ELR (cell line): ENCODE results near the gene POMT2.
"Not testable (repeated sequence)": the region's sequence is repeated elsewhere in the genome, so short reads cannot be mapped to it uniquely, and the experiment has no call there.

Source experiments
- DNase-seq: peaks from one replicate; pipeline ENCODE4 v3.0.0-alpha.2; 2015; ENCODE audit warnings: low read depth

Gene POMT2

DNA sequence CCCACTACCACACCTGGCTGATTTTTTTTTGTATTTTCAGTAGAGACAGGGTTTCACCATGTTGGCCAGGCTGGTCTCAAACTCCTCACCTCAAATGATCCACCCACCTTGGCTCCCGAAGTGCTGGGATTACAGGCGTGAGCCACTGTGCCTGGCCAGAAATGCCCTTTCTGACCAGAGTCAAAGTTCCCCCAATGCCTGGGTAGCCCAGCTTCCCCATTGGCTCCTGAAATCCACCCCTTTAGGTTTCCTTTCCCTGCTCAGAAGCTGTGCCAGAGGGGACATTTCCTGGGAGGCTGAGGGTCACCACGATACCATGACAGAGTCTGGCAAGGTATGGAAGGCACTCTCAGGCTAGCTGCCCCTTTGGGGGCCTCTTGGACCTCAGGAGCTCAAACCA, 3.6 kb upstream of the POMT2 start:
- no peak for DNase-seq

DNA sequence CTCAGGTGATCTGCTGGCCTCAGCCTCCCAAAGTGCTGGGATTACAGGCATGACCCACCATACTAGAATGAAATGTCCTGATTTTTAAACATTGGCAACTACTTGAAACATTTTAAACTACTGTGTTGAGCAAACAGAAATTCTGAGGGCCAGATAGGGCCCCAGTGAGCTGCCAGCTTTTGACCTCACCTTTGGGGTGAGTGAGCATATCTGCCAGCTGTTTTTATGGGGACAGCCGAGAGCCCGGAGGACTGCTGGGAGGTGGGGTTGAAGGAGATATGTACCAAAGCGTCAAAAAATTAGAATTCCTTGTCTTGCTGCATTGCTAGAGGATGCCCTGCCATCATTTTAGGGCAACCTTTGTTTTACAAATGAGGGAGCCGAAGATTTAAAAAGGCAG, 2.9 kb upstream of the POMT2 start:
- DNase-seq = no peak

DNA sequence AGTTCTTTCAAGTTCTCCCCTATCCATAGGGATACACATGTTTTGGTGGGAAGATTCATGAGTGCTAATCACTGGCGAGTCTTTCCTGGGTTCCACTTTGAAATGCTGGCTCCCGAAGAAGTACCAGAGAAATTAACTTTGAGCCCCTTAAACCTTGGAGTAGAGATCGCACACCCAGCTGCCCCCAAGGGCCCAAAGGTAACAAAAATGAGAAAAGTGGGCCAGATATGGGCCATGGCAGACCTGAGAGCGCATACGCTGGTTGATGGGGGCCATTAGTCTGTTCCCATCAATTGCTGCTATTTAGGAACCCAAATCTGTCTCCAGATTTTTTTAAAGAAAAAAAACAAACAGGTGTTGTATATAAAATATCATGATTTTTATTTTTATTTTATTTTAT, 2.3 kb upstream of the POMT2 start:
- no peak for DNase-seq

DNA sequence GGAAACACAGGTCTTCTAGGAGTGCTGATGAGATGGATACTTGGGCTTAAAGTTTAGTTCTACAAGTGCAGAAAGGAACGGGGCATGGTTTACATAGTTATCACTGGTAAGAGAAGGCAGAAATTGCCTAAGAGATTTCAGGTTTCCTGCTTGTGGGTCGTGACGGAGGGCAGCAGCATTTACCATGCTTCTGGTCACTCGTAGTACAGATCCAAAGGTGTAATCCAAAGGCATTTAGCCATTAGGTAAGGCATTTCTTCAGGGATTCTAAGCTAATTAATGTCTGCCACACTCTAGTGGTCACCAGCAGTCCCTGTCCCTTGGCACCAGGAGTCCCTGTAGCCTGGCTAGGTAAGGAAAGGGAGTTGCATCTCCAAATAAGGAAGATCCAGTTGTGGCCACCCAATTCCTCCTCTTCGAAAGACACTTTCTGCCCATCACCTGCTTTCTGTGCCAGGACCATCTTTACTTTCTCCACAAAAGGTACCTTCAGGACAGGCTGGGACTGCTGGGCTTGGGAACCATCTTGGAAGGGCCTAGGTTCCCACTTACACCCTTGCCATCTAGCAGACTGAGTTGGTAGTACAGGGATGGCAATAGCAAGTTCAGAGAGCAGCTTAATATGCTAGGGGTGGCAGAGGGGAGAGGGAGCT, 1.7 kb upstream of the POMT2 start:
- DNase-seq = no peak

DNA sequence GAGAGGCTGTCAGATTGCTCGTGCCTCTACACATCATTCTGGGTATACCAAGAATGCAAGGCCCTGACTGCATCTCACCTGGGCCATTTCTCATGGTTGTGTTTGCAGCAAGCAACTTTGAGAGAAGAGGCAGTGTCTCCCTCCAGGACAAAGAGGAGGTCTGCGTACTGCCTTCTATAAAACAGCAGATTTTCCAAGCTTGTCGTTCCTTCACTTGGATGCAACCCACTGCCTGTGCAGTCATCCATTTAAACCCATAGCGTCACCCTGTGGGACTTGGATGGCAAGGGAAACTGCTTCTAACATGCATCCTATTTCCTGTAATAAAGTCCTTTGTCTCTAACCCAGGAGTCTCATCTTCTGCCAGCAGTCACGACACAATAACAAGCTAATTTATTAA, 1.3 kb downstream of the POMT2 start:
- DNase-seq = no peak

GRCh38 chr14:77318756-77319155, 1.9 kb downstream of the POMT2 start:
- DNase-seq = not testable (repeated sequence)

DNA sequence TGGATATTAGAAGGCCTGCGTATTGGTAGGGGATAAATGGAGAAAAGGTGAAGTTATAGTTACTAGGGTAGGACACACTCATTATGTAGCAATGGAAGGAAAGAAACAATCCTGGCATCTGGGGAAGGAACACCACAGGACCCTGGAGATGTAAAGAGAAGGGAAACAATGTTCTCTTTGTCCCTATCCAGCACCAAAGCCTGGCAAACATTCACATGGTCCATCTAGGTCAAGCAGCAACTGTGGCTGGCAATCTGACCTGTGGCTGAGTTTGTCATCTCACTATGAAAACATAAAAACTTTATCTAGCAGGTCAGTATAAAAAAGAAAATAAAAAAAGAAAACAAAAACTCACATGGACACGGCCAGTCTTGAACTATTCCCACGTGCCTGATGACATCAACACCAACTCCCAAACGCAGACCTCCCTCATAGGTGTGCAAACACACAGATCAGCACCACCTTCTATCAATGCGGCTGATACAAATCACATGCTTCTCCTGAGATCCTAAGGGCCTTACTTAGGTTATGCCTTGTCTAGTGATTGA, 2.6 kb downstream of the POMT2 start:
- no peak for DNase-seq

DNA sequence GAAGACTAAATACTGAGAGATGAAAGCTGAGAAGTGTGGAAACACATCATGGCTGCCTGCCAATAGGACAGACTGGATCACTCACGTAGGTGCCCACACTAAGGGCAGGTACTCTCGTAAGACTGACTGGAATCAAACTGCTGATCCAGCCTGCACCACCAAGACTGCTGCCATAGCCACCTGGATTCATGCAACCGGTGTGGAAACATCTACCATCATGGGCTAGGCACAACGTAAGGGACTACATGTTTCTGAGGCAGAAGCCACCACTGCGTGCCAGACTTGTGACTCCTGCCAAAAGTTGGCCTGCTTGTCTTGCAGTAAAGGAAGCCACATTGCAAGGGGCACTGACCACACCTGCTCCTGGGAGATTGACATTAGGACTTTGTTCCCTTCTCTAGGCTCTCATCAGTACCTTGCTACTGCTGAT, 3.8 kb downstream of the POMT2 start:
- no peak for DNase-seq

- no peak for DNase-seq
Measured at GRCh38 chr14:77316195-77316505, 4.5 kb downstream of the POMT2 start.

GRCh38 chr14:77314539-77315457, 5.9 kb downstream of the POMT2 start:
- no peak for DNase-seq

GRCh38 chr14:77314043-77314442, 6.6 kb downstream of the POMT2 start:
- DNase-seq = peak; percentile 96

DNA sequence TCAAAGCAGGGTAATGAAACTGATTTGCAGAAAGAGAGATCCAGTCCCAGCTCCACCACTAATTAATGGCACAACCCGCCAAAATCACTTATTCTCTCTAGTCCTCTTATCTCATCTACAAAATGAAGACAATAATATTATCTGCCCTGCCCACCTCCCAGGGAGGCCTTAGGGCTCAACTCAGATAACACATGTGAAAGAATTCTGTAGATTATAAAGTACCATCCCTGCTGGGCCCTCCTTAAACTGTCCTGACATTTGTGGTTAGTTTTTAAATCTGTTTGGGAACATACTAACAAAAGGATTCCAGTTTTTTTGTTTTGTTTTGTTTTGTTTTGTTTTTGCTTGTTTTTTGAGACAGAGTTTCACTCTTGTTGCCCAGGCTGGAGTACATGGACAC, 7.3 kb downstream of the POMT2 start:
- no peak for DNase-seq

- no peak for DNase-seq
Measured at GRCh38 chr14:77311217-77311616, 9.5 kb downstream of the POMT2 start.

GRCh38 chr14:77310026-77310425, 10.7 kb downstream of the POMT2 start:
- DNase-seq = no peak

DNA sequence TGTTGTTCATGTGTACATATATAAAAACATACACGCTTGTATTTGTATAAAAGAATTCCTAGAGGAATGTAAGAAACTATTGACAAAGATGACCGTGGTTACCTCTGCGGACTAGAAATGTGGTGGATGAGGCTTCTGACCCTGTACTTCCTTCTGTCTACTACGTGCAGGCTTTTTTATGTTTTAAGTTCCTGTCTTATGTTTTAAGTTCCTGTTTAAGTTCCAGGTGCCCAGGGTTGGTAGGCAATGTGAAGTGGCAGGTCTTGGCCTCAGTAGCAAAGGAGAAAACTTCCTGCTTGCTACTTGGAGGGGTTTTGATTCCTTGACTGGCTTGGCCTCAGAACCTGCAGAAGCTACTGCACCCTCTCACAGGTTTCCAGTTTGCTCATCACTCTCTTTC, 11.6 kb downstream of the POMT2 start:
- DNase-seq = no peak

DNA sequence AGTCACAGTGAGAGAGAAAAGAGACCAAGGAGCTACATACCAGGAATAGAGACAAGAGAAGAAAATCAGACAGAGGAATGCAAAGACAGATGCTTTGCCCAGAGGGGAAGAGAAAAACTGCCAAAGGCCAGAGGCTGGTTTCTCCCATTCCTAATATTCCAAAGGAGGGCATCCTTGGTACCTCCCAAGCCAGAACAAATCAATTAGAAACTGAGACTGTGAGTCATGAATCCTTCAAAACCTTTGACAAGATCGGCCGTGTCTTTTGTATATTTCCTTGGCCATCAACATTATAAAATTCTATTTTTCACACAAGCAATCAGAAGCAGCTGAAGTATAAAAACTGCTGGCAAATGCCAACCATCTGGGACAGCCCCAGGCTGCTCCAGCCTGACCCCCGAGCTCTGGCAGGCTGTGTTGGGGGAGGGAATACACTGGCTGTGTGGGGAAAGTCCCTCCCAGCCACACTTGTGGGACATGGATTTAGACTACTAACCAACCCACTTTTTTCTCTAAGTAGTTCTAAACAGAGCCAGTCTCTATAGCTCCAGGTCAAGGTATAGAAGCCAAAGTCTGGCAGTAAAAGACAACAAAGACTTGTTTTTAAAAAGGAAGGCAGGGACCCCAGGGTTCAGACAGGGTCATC, 13.7 kb downstream of the POMT2 start:
- DNase-seq = peak; percentile 36

- no peak for DNase-seq
Measured at GRCh38 chr14:77306416-77306815, 14.3 kb downstream of the POMT2 start.

DNA sequence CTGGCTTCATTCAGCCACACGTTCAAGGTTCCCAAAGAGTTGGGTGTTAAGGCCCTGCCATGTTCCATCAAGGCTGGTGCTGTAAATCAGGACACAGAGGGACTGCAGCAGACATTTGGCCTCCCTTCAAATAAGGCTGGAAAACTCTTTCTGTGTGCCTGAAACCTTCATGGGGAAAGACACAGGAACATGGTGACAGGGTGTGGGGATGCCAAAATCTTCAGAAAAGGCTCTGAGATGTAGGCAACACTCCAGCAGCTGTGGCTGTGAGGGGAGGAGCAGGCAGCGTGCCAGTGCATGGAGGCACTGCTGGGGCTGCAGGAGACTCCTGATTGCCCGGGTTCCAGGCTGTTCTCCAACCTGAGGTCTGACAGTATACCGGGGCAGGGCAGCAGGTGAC, 15.0 kb downstream of the POMT2 start:
- DNase-seq = no peak

DNA sequence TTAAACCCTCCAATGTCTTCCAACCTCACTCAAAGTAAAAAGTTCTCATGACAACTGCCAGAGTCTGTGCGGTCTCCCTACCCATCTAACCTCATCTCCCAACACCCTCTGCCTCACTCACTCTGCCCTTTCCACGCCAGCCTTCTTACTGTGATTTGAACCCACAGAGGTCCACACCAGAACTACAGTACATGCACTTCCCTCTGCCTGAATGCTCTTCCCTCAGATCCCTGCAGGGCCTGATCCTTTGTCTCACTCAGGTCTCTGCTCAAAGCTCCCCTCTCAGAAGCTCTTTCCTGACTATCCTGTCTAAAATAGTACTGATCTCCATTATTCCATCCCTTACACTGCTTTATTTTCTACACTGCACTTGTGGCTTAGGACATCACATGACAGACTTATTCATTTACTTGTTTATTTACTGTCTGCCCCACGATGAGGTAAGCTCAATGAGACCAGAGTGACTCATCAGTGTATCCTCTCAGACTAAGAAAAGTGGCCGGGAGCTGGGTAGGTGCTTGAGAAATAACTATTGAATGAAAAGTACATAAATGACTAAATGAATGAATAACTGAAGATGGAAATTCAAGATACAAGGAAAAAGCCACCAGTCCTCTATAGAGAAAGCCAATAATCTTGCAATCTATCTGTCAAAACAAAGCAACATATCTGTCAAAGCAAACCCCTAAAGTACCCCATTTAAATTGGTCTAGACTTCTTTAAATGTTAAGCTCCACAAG, 17.1 kb downstream of the POMT2 start:
- peak; percentile 99 for DNase-seq

DNA sequence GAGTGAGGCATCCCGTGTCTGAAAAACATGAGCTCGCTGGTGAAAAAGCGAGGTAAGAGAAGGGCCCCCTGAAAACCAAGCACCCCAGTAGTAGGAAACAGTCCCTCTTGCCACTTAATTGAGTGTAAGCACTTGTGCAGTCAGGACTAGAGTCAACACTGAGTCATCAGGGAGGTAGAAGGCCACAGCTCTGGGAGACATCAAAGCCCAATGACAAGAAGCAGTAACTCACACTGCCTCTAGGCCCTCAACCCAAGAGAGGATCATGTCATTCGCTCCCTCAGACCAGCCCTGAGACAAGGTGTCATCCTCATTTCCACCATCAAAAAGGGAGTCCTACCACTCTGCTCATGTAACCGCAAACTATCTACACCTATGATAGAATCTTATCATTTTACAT, 17.8 kb downstream of the POMT2 start:
- peak; percentile 91 for DNase-seq

DNA sequence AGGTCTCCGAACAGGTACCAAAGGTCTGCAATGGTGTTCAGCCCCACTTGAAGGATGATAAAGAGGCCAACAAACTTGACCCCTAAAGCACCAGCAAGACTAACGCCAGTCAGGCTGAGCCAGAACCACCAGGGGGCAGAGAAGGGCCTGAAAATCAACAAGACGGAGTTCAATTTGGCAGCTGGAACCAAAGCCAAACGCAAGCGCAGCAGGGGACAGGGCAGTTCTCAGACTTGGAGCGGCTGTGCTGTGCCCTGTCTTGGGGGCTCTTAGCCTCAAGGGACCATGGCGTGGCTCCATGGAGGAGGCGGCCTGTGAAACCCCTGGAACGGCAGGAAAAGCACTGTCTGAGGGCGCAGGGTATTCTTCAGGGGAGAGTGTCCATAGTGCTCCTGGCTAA, 19.6 kb downstream of the POMT2 start:
- peak; percentile 82 for DNase-seq

DNA sequence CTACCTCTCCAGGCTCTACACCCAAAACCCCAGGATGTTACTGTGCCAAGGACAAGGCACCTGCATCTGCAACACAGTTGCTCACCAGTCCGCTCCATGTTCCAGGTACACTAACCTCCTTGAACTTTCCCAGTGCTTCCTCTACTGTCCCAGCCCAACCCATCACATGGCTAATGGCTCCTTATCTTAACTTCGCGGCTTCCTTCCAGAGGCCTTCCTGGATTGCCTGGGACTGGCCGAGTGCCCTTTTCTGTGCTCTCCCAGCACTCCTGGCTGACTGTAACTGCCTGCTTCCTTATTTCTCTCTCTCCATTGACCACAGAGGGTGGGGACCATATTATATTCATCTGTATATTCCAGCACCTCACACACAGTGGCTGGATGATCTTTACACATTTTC, 20.9 kb downstream of the POMT2 start:
- no peak for DNase-seq
